ENCODE results near the gene MAT2A.
"Not testable (repeated sequence)": the region's sequence is repeated elsewhere in the genome, so short reads cannot be mapped to it uniquely, and the experiment has no call there.

MAT2A gene

GRCh38 chr2:85580206-85580605 lies 41.2 kb downstream of the MAT2A start:
- no peak for DNase-seq

- no peak for DNase-seq
Measured at GRCh38 chr2:85582492-85582891, 43.5 kb downstream of the MAT2A start.

- no peak for DNase-seq
Measured at GRCh38 chr2:85583667-85584353, 44.8 kb downstream of the MAT2A start.

- peak in 1 of 2 experiments; percentile 46 for DNase-seq
Measured at GRCh38 chr2:85584354-85584856, 45.4 kb downstream of the MAT2A start, which contains the start of gene VAMP5. Gene VAMP5 (plus strand): TSS chr2:85584431. CDS start chr2:85584491, 60 bp downstream.

GRCh38 chr2:85584857-85585780 lies 46.2 kb downstream of the MAT2A start:
- peak in 1 of 2 experiments; percentile 20 for DNase-seq

GRCh38 chr2:85585781-85586105 lies 46.8 kb downstream of the MAT2A start:
- no peak for DNase-seq

GRCh38 chr2:85588236-85588635 lies 49.3 kb downstream of the MAT2A start:
- no peak for DNase-seq

- DNase-seq, result no peak
Measured at GRCh38 chr2:85588645-85589044, 49.7 kb downstream of the MAT2A start.

GRCh38 chr2:85589181-85589580 lies 50.2 kb downstream of the MAT2A start:
- no peak for DNase-seq

- no peak for DNase-seq
Measured at GRCh38 chr2:85589982-85590791, 51.2 kb downstream of the MAT2A start.

GRCh38 chr2:85590950-85591349 lies 52.0 kb downstream of the MAT2A start:
- no peak for DNase-seq

GRCh38 chr2:85591563-85591962 lies 52.6 kb downstream of the MAT2A start:
- no peak for DNase-seq

GRCh38 chr2:85592299-85592698 lies 53.3 kb downstream of the MAT2A start:
- DNase-seq, result not testable (repeated sequence)

GRCh38 chr2:85593023-85593422 lies 54.1 kb downstream of the MAT2A start:
- no peak for DNase-seq
